Measurements from ENCODE around the gene PRR5L. TPM values are rescaled to one million over a fixed set of nuclear protein-coding genes. Genes with fewer than 3 reads are reported as not detected.

PRR5L gene
- total RNA-seq, 6 experiments from 2014 or later = 19.9 to 27.5 (median 24.9) TPM

- H3K4me1 Mint-ChIP-seq (ENCODE audit: low read depth) = peaks cover 57% of the 10 kb centered on the region
- peak overlapping the region; percentile 8 for H3K27ac Mint-ChIP-seq
- H3K4me3 Mint-ChIP-seq = no peak overlapping the region
- no peak for TF ChIP-seq CTCF (IDR thresholded peaks at IDR 0.05)
- H3K27me3 Mint-ChIP-seq (ENCODE audit: insufficient read depth) = peaks cover 3% of the 10 kb centered on the region; the same call in 1 of the 2 replicates
- peaks cover 44% of the 10 kb centered on the region for H3K36me3 Mint-ChIP-seq (ENCODE audit: low read depth)
- no peaks in the 10 kb centered on the region for H3K9me3 Mint-ChIP-seq
- no peak for DNase-seq
Observed at GRCh38 chr11:36426226-36426848, 130.2 kb downstream of the PRR5L start.

DNA sequence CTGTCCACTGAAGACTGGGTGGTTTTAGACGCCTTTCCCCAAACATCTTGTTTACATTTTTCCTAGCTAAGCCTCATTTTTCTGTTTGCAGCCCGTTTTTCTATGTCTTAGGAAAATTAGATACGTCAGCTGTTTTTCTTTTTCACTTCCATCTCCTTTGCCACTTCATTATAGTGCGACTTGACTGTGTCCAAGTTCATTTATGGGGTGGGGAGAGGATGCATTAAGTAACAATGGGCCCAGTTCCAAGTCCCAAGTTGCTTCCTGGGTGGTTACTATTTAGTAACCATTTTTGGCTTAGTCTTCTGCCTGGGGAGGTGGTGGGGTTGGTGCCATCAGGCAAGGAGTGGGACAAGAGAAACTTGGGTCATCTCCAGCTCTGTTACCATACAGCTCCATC is 131.0 kb downstream of the PRR5L start:
- no peak for TF ChIP-seq CTCF (IDR thresholded peaks at IDR 0.05)
- no peaks in the 10 kb centered on the region for H3K9me3 Mint-ChIP-seq
- no peak overlapping the region; the same call in 1 of the 2 replicates for H3K27ac Mint-ChIP-seq
- H3K27me3 Mint-ChIP-seq (ENCODE audit: insufficient read depth) = peaks cover under 1% of the 10 kb centered on the region; the same call in 1 of the 2 replicates
- no peak overlapping the region for H3K4me3 Mint-ChIP-seq
- H3K4me1 Mint-ChIP-seq (ENCODE audit: low read depth) = peaks cover 57% of the 10 kb centered on the region
- peaks cover 40% of the 10 kb centered on the region for H3K36me3 Mint-ChIP-seq (ENCODE audit: low read depth)
- no peak for DNase-seq

GRCh38 chr11:36427876-36428275 is 131.8 kb downstream of the PRR5L start:
- H3K4me1 Mint-ChIP-seq (ENCODE audit: low read depth) = peaks cover 61% of the 10 kb centered on the region
- peaks cover 35% of the 10 kb centered on the region for H3K36me3 Mint-ChIP-seq (ENCODE audit: low read depth)
- H3K4me3 Mint-ChIP-seq = no peak overlapping the region
- H3K9me3 Mint-ChIP-seq = no peaks in the 10 kb centered on the region
- DNase-seq = no peak
- no peak overlapping the region for H3K27ac Mint-ChIP-seq
- TF ChIP-seq CTCF (IDR thresholded peaks at IDR 0.05) = no peak
- H3K27me3 Mint-ChIP-seq (ENCODE audit: insufficient read depth) = no peaks in the 10 kb centered on the region

- H3K4me3 Mint-ChIP-seq = peak overlapping the region; percentile 74
- no peaks in the 10 kb centered on the region for H3K9me3 Mint-ChIP-seq
- peaks cover 25% of the 10 kb centered on the region for H3K36me3 Mint-ChIP-seq (ENCODE audit: low read depth)
- H3K27ac Mint-ChIP-seq = peak overlapping the region; percentile 67
- peaks cover 41% of the 10 kb centered on the region for H3K4me1 Mint-ChIP-seq (ENCODE audit: low read depth)
- TF ChIP-seq CTCF (IDR thresholded peaks at IDR 0.05) = peak; percentile 47
- H3K27me3 Mint-ChIP-seq (ENCODE audit: insufficient read depth) = no peaks in the 10 kb centered on the region; the same call in 1 of the 2 replicates
- peak; percentile 92 for DNase-seq
Observed at GRCh38 chr11:36431429-36432092, 135.5 kb downstream of the PRR5L start.

- H3K4me1 Mint-ChIP-seq (ENCODE audit: low read depth) = peaks cover 35% of the 10 kb centered on the region
- H3K27ac Mint-ChIP-seq = peak overlapping the region; percentile 67
- H3K4me3 Mint-ChIP-seq = peak overlapping the region; percentile 74; the same call in 1 of the 2 replicates
- no peak for TF ChIP-seq CTCF (IDR thresholded peaks at IDR 0.05)
- H3K27me3 Mint-ChIP-seq (ENCODE audit: insufficient read depth) = no peaks in the 10 kb centered on the region; the same call in 1 of the 2 replicates
- DNase-seq = no peak
- H3K9me3 Mint-ChIP-seq = no peaks in the 10 kb centered on the region
- H3K36me3 Mint-ChIP-seq (ENCODE audit: low read depth) = peaks cover 26% of the 10 kb centered on the region
Observed at GRCh38 chr11:36432093-36432469, 136.0 kb downstream of the PRR5L start.
